ENCODE measurements around the gene HSPA12B. TPM values are rescaled to one million over a fixed set of nuclear protein-coding genes. Genes with fewer than 3 reads are reported as not detected.

Gene HSPA12B
- total and polyA plus RNA-seq, 2 of the 4 experiments (the other 2 are of a cell fraction) = not detected

GRCh38 chr20:3788685-3789155 lies 56.2 kb downstream of the HSPA12B start:
- Histone ChIP-seq H3K27me3 (ENCODE audit: control insufficient read depth, insufficient read depth, low read length) (no peaks in the 10 kb centered on the region), H4K20me1 (ENCODE audit: insufficient read depth, low read length) (peaks cover 24% of the 10 kb centered on the region), H3K56ac (ENCODE audit: extremely low read depth, insufficient read depth, low read length) (no peak overlapping the region), H2BK5ac (ENCODE audit: low read depth, low read length, poor library complexity, severe bottlenecking) (no peak overlapping the region), H3K79me1 (ENCODE audit: low read depth in 1 of 2, low read length in 2 of 2) (peaks cover 5 to 21% of the 10 kb centered on the region in 2 experiments; a peak in 3 of 4 replicates), H4K5ac (ENCODE audit: low read depth, low read length) (no peak overlapping the region), H2AFZ (replicated peaks; ENCODE audit: low read length, poor library complexity) (peak overlapping the region; percentile 4), H4K91ac (ENCODE audit: insufficient read depth, low read depth, low read length) (no peak overlapping the region), H3K9ac (ENCODE audit: low read depth, low read length) (no peak overlapping the region), H2BK15ac (ENCODE audit: low read depth, low read length) (no peak overlapping the region), H2BK20ac (ENCODE audit: low read depth, low read length) (no peak overlapping the region), H3K27ac (ENCODE audit: insufficient read depth, low read length) (no peak overlapping the region), H3K14ac (replicated peaks; ENCODE audit: low read depth, low read length) (no peak overlapping the region), H2AK5ac (ENCODE audit: low read depth, low read length) (no peak overlapping the region), H3K4ac (ENCODE audit: low read depth, low read length) (no peak overlapping the region), H3K23ac (ENCODE audit: low read depth, low read length) (no peak overlapping the region), H3K4me1 (ENCODE audit: control insufficient read depth, insufficient read depth, low read length) (peaks cover 16% of the 10 kb centered on the region), H3K4me3 (ENCODE audit: insufficient read depth, low read depth, low read length) (no peak overlapping the region), H3K9me1 (ENCODE audit: insufficient read depth, low read length) (peaks cover 12% of the 10 kb centered on the region), H2BK120ac (ENCODE audit: low read depth, low read length) (no peak overlapping the region), H2AK9ac (replicated peaks; ENCODE audit: low read depth, low read length, poor library complexity) (no peak overlapping the region), H3K4me2 (ENCODE audit: low read depth, low read length) (no peak overlapping the region), H3K18ac (ENCODE audit: low read depth, low read length) (no peak overlapping the region), H3K9me3 (ENCODE audit: control insufficient read depth, insufficient read depth, low read length) (no peaks in the 10 kb centered on the region), H3K36me3 (ENCODE audit: control insufficient read depth, insufficient read depth, low read length) (peaks cover 7% of the 10 kb centered on the region), H4K8ac (ENCODE audit: low read depth in 2 of 2, low read length in 2 of 2) (no peak overlapping the region)
- TF ChIP-seq CHD1 (IDR thresholded peaks at IDR 0.05; ENCODE audit: low read depth, low read length) (no peak), ELK1 (IDR thresholded peaks at IDR 0.05; ENCODE audit: borderline replicate concordance, low read depth, low read length) (no peak), SMC3 (IDR thresholded peaks at IDR 0.05; ENCODE audit: low read depth, low read length) (no peak), RFX5 (IDR thresholded peaks at IDR 0.05; ENCODE audit: low read depth, low read length) (no peak), RAD21 (IDR thresholded peaks at IDR 0.05; ENCODE audit: low read length) (no peak), POLR2A (IDR thresholded peaks at IDR 0.05; ENCODE audit: low read depth, low read length) (no peak), BHLHE40 (IDR thresholded peaks at IDR 0.05; ENCODE audit: low read depth, low read length) (no peak), NFE2L2 (IDR thresholded peaks at IDR 0.05; ENCODE audit: low read depth, low read length) (no peak), RCOR1 (IDR thresholded peaks at IDR 0.05; ENCODE audit: insufficient replicate concordance, low read length) (no peak), MXI1 (IDR thresholded peaks at IDR 0.05; ENCODE audit: borderline replicate concordance, low read depth, low read length) (no peak), MAFK (IDR thresholded peaks at IDR 0.05; ENCODE audit: low read depth, low read length) (no peak), CEBPB (IDR thresholded peaks at IDR 0.05; ENCODE audit: low read depth, low read length) (no peak), FOS (IDR thresholded peaks at IDR 0.05; ENCODE audit: low read depth, low read length) (no peak), CTCF (conservative IDR thresholded peaks at IDR 0.05; ENCODE audit: low read depth, low read length) (no peak)
- intact Hi-C loops (cut with micrococcal nuclease) = loop anchor here (5.0 kb wide), 1 partner anchor 226 kb away; no protein-coding TSS in a partner anchor
- dilution Hi-C loops (cut with HindIII; ENCODE audit: low sequenced_read_pairs, unreplicated experiment) = no loop called here
- no TSS peak for BruUV-seq (replicated peaks)
- ATAC-seq (ENCODE audit: low read depth) (no peak), DNase-seq (no peak)
- 67% methylated on average over 3 of the region's 4 CpGs; no CpG with 5 or more reads in 1 of the 2 experiments for WGBS, 2 experiments (ENCODE audit: extremely low coverage in 2 of 2, insufficient read length in 1 of 2)
- CTCF ChIA-PET = interaction anchor here (1.4 kb wide), 1 partner anchor 29 kb away, joined by 4 read pairs; no protein-coding TSS in a partner anchor
- POLR2A ChIA-PET (ENCODE audit: unreplicated experiment) = interaction anchor here (0.7 kb wide), 1 partner anchor 91 kb away, joined by 5 read pairs; no protein-coding TSS in a partner anchor
- in situ Hi-C loops (cut with MboI; ENCODE audit: low sequenced_read_pairs) = loop anchor here (10.0 kb wide), 1 partner anchor 296 kb away; no protein-coding TSS in a partner anchor

Data from IMR-90 (cell line).